Endothelial cell of umbilical vein (primary cell): Measurements from ENCODE around the gene TICAM1. TPM values are rescaled to one million over a fixed set of nuclear protein-coding genes. Genes with fewer than 3 reads are reported as not detected.
"Not testable (repeated sequence)": the region's sequence is repeated elsewhere in the genome, so short reads cannot be mapped to it uniquely, and the experiment has no call there.

ENCODE experiments used
- BruUV-seq: library from RNA; stranded (reverse); fragments of 400-500 nt; replicated peaks from 2 replicates; lab custom pipeline; 2021; lab: Mats Ljungman, UMichigan
- CTCF ChIA-PET: fragments of 300-600, 350-600 bp; sonication (Branson Sonifier 250); formaldehyde crosslinking; loops from one replicate; lab custom pipeline; 2021; ENCODE audit warnings: antibody characterized with exemption, inconsistent platforms; lab: Charles Lee
- POLR2A ChIA-PET: fragments of 300-600, 350-600 bp; sonication (Branson Sonifier 250); formaldehyde crosslinking; loops from one replicate; lab custom pipeline; 2021; ENCODE audit warnings: antibody characterized with exemption, inconsistent platforms; lab: Charles Lee
- DNase-seq: peaks from one replicate; pipeline ENCODE4 v3.0.0-alpha.2; 2011; ENCODE audit warnings: low read depth, low spot score
- FAIRE-seq: peaks from 2 replicates; lab custom pipeline; 2011; peaks lifted over from hg19 to GRCh38; lab: Jason Lieb, UNC
- H2AFZ ChIP-seq: 2 replicates; pipeline ENCODE4 v1.6.0; 2012; ENCODE audit warnings: low read depth, low read length, control low read depth, inconsistent platforms
- H3K27ac ChIP-seq: 2 replicates; pipeline ENCODE4 v1.5.1; 2011; ENCODE audit warnings: low read depth, mild to moderate bottlenecking, control low read depth, low read length, moderate library complexity; ENCODE audit not compliant: insufficient read depth
- H3K27me3 ChIP-seq, 2 experiments: 2 replicates each; pipeline versions ENCODE4 v1.6.0 to v1.6.1; 2011; ENCODE audit warnings: low read length in 2 of 2, mixed read lengths in 1 of 2; ENCODE audit not compliant: control insufficient read depth in 2 of 2, insufficient read depth in 2 of 2
- H3K36me3 ChIP-seq, 2 experiments: 2 replicates in 1 of 2; 3 replicates in 1 of 2; pipeline ENCODE4 v1.5.1; 2011; ENCODE audit warnings: low read length in 2 of 2, mild to moderate bottlenecking in 1 of 2, moderate library complexity in 1 of 2; ENCODE audit not compliant: control insufficient read depth in 2 of 2, insufficient read depth in 2 of 2; ENCODE audit errors: extremely low read depth in 1 of 2
- H3K4me1 ChIP-seq: 3 replicates; pipeline ENCODE4 v1.5.1; 2011; ENCODE audit warnings: mild to moderate bottlenecking, low read length; ENCODE audit not compliant: control insufficient read depth, insufficient read depth; ENCODE audit errors: extremely low read depth
- H3K4me2 ChIP-seq: 2 replicates; pipeline ENCODE4 v1.6.1; 2011; ENCODE audit warnings: low read length, control low read depth, mixed read lengths; ENCODE audit not compliant: insufficient read depth
- H3K4me3 ChIP-seq, 3 experiments: fragments of 200-600 bp in 1 of 3; sonication (generic), shearing (Covaris generic) in 1 of 3; replicated peaks in 1 of 3; 2 replicates each; pipeline ENCODE4 v1.5.1; 2011 to 2016; ENCODE audit warnings: control low read depth in 3 of 3, low read length in 3 of 3, mild to moderate bottlenecking in 2 of 3, inconsistent platforms in 1 of 3, low read depth in 1 of 3, moderate library complexity in 1 of 3; ENCODE audit not compliant: insufficient read depth in 1 of 3
- H3K79me2 ChIP-seq: 2 replicates; pipeline ENCODE4 v1.6.0; 2012; ENCODE audit warnings: low read length, inconsistent platforms; ENCODE audit not compliant: control insufficient read depth, insufficient read depth
- H3K9ac ChIP-seq: replicated peaks from 2 replicates; pipeline ENCODE3; 2011; ENCODE audit warnings: low read length, control low read depth; ENCODE audit not compliant: insufficient read depth; ENCODE audit errors: extremely low read depth
- H3K9me1 ChIP-seq: replicated peaks from 3 replicates; pipeline ENCODE4 v1.6.0; 2011; ENCODE audit warnings: mild to moderate bottlenecking, low read length; ENCODE audit not compliant: control insufficient read depth, insufficient read depth; ENCODE audit errors: extremely low read depth
- H3K9me3 ChIP-seq: replicated peaks from 2 replicates; pipeline ENCODE4 v1.5.1; 2012; ENCODE audit warnings: low read length, inconsistent platforms; ENCODE audit not compliant: control insufficient read depth, insufficient read depth
- H4K20me1 ChIP-seq: replicated peaks from 2 replicates; pipeline ENCODE3; 2011; ENCODE audit warnings: mild to moderate bottlenecking, low read length; ENCODE audit not compliant: control insufficient read depth, insufficient read depth; ENCODE audit errors: extremely low read depth
- EZH2 ChIP-seq: IDR thresholded peaks from 2 replicates; pipeline ENCODE4 v1.6.1; 2012; ENCODE audit warnings: borderline replicate concordance, low read depth, mild to moderate bottlenecking, moderate library complexity, low read length, inconsistent platforms; ENCODE audit not compliant: severe bottlenecking
- FOS ChIP-seq: IDR thresholded peaks from 2 replicates; pipeline ENCODE4 v1.6.1; 2011; ENCODE audit warnings: mild to moderate bottlenecking, low read length, moderate library complexity, borderline replicate concordance; ENCODE audit not compliant: insufficient read depth
- GATA2 ChIP-seq: IDR thresholded peaks from 2 replicates; pipeline ENCODE4 v1.7.0; 2011; ENCODE audit warnings: low read depth, mild to moderate bottlenecking, moderate library complexity, mixed read lengths, low read length; ENCODE audit not compliant: insufficient read length, insufficient read depth
- JUN ChIP-seq: IDR thresholded peaks from 2 replicates; pipeline ENCODE4 v1.6.1; 2011; ENCODE audit warnings: borderline replicate concordance, low read depth; ENCODE audit not compliant: insufficient read length, insufficient read depth
- MYC ChIP-seq: IDR thresholded peaks from one replicate; pipeline ENCODE4 v1.6.1; 2011; ENCODE audit warnings: mild to moderate bottlenecking, low read depth, low read length
- POLR2A ChIP-seq: IDR thresholded peaks from 2 replicates; pipeline ENCODE4 v1.6.1; 2012; ENCODE audit warnings: low read depth, mild to moderate bottlenecking, control low read depth, low read length
- POLR2AphosphoS5 ChIP-seq: IDR thresholded peaks from 2 replicates; pipeline ENCODE4 v1.6.1; 2012; ENCODE audit warnings: low read depth, mild to moderate bottlenecking, control low read depth, low read length, moderate library complexity; ENCODE audit not compliant: insufficient read depth
- dilution Hi-C: fragments of 300-500 bp; cut with MboI; formaldehyde crosslinking; loops from one replicate; pipeline ENCODE4 v1.15.0; 2019; ENCODE audit warnings: low sequenced_read_pairs; ENCODE audit not compliant: extremely low pct_ligation_motif_present
- intact Hi-C: fragments of 100-400 bp; cut with micrococcal nuclease; formaldehyde crosslinking; loops from one replicate; pipeline ENCODE4 v1.10.0; 2022
- polyA plus RNA-seq, 4 experiments: library from polyadenylated mRNA; depleted of rRNA in 3 of 4; stranded (reverse) in 3 of 4; unstranded in 1 of 4; fragments of >200 nt; gene quantifications; 2 replicates each; pipeline versions ENCODE4 v1.2.1 to v1.2.3, GENCODE V29; 2011 to 2012; ENCODE audit warnings: missing spikeins in 1 of 4
- total RNA-seq: library from RNA; stranded (reverse); gene quantifications from 2 replicates; pipeline ENCODE4 v1.2.3, GENCODE V29; 2021
- TF ChIP-seq, protein P1 (sequence below), 2 donors: IDR thresholded peaks; 1 replicate in 1 of 2; 2 replicates in 1 of 2; pipeline ENCODE4 v1.5.1; 2011; ENCODE audit warnings: low read length in 2 of 2, mild to moderate bottlenecking in 2 of 2, moderate library complexity in 2 of 2, control low read depth in 1 of 2, inconsistent platforms in 1 of 2, low read depth in 1 of 2; ENCODE audit not compliant: insufficient read depth in 1 of 2; ENCODE audit errors: extremely low read depth in 1 of 2
- TF ChIP-seq, protein P2 (sequence below): IDR thresholded peaks from 2 replicates; pipeline ENCODE4 v1.6.1; 2011; ENCODE audit not compliant: insufficient read depth, insufficient read length

The TICAM1 gene
- total and polyA plus RNA-seq, 2 donors (not counting 3 experiments of a cell fraction or from before 2014, with no cell fraction given): 4.8 to 17.6 TPM

DNA sequence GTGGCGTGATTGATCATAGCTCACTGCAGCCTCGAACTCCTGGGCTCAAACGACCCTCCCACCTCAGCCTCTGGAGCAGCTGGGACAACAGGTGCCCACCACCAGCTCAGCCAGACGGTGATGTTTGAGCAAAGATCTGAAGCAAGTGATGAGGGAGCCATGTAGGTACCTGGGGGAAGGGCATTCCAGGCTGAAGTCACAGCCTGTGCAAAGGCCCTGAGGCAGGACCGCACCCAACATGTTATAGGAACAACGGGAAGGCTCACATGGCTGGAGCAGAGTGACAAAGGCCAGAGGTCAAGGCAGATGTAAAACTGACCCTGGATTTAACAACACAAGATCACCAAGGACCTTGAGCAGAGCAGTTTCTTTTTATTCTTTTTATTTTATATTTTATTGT lies 25.1 kb downstream of the TICAM1 start:
- Histone ChIP-seq H3K9me3 (no peaks in the 10 kb centered on the region), H2AFZ (no peak overlapping the region), H3K27me3 (no peaks in the 10 kb centered on the region), H3K36me3 (no peaks in the 10 kb centered on the region), H3K4me1 (no peaks in the 10 kb centered on the region), H3K79me2 (no peaks in the 10 kb centered on the region), H3K4me2 (no peak overlapping the region), H3K4me3 (no peak overlapping the region), H3K9me1 (no peaks in the 10 kb centered on the region), H3K27ac (no peak overlapping the region), H3K9ac (no peak overlapping the region), H4K20me1 (no peaks in the 10 kb centered on the region)
- CTCF ChIA-PET: interaction anchor here (10.2 kb wide), 1 partner anchor 46 kb away, joined by 514 read pairs; no protein-coding TSS in a partner anchor
- no TSS peak for BruUV-seq
- no peak for FAIRE-seq
- intact Hi-C loops: no loop called here
- dilution Hi-C loops: no loop called here
- POLR2A ChIA-PET: no interaction called here
- TF ChIP-seq, protein P1, sequence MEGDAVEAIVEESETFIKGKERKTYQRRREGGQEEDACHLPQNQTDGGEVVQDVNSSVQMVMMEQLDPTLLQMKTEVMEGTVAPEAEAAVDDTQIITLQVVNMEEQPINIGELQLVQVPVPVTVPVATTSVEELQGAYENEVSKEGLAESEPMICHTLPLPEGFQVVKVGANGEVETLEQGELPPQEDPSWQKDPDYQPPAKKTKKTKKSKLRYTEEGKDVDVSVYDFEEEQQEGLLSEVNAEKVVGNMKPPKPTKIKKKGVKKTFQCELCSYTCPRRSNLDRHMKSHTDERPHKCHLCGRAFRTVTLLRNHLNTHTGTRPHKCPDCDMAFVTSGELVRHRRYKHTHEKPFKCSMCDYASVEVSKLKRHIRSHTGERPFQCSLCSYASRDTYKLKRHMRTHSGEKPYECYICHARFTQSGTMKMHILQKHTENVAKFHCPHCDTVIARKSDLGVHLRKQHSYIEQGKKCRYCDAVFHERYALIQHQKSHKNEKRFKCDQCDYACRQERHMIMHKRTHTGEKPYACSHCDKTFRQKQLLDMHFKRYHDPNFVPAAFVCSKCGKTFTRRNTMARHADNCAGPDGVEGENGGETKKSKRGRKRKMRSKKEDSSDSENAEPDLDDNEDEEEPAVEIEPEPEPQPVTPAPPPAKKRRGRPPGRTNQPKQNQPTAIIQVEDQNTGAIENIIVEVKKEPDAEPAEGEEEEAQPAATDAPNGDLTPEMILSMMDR (IDR thresholded peaks at IDR 0.05; ENCODE audit: extremely low read depth in 1 of 2, insufficient read depth in 1 of 2, low read depth in 1 of 2, low read length in 2 of 2): no peak
- TF ChIP-seq GATA2 (no peak), EZH2 (no peak), JUN (no peak), MYC (no peak), FOS (no peak), POLR2AphosphoS5 (no peak), POLR2A (no peak)
- TF ChIP-seq, protein P2, sequence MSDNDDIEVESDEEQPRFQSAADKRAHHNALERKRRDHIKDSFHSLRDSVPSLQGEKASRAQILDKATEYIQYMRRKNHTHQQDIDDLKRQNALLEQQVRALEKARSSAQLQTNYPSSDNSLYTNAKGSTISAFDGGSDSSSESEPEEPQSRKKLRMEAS: no peak
- no peak for DNase-seq

DNA sequence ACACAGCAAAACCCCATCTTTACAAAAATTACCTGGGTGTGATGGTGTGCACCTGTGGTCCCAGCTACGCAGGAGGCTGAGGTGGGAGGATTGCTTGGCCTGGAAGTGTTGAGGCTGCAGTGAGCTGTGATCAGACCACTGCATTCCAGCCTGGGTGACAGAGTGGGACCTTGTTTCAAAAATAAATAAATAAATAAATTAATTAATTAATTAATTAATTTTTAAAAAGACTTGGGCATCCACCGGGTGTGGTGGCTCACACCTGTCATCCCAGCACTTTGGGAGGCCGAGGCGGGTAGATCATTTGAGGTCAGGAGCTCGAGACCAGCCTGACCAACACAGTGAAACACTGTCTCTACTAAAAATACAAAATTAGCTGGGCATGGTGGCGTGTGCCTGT lies 26.4 kb downstream of the TICAM1 start:
- H3K27me3 ChIP-seq, H3K9me3 ChIP-seq, H3K27ac ChIP-seq, H3K9me1 ChIP-seq, H3K4me2 ChIP-seq, H3K79me2 ChIP-seq, POLR2A ChIA-PET, H4K20me1 ChIP-seq, intact Hi-C loops, FAIRE-seq, H3K4me1 ChIP-seq, BruUV-seq, DNase-seq, dilution Hi-C loops, H3K9ac ChIP-seq, H3K4me3 ChIP-seq, H3K36me3 ChIP-seq, H2AFZ ChIP-seq: not testable (repeated sequence)
- CTCF ChIA-PET: interaction anchor here (0.5 to 10.2 kb wide), 7 partner anchors 14 to 226 kb away, joined by 3 to 514 read pairs (median 7); partner anchors contain the start of gene FEM1A
